SK-N-MC (cell line): ENCODE results near the gene RTL5.

Experiments
- EZH2 ChIP-seq: fragments of 200-600 bp; sonication (generic); IDR thresholded peaks from one replicate; pipeline ENCODE4 v1.6.1; 2017; ENCODE audit warnings: antibody characterized with exemption
- POLR2AphosphoS5 ChIP-seq: IDR thresholded peaks from 2 replicates; pipeline ENCODE4 v1.6.1; 2012; ENCODE audit warnings: mild to moderate bottlenecking, low read depth, low read length, borderline replicate concordance

- TF ChIP-seq POLR2AphosphoS5, result no peak
- no peak for TF ChIP-seq EZH2
These were observed 23.7 kb downstream of the RTL5 start for GRCh38 chrX:72107841-72108595.
